Activated naive CD4-positive, alpha-beta T cell (primary cell): Measurements from ENCODE around the gene TP53I3.
"Not testable (repeated sequence)": the region's sequence is repeated elsewhere in the genome, so short reads cannot be mapped to it uniquely, and the experiment has no call there.

Source experiments
- DNase-seq, 4 experiments: peaks; one replicate each; lab custom pipeline; 2025; lab: John Stamatoyannopoulos, UW

Gene TP53I3

DNA sequence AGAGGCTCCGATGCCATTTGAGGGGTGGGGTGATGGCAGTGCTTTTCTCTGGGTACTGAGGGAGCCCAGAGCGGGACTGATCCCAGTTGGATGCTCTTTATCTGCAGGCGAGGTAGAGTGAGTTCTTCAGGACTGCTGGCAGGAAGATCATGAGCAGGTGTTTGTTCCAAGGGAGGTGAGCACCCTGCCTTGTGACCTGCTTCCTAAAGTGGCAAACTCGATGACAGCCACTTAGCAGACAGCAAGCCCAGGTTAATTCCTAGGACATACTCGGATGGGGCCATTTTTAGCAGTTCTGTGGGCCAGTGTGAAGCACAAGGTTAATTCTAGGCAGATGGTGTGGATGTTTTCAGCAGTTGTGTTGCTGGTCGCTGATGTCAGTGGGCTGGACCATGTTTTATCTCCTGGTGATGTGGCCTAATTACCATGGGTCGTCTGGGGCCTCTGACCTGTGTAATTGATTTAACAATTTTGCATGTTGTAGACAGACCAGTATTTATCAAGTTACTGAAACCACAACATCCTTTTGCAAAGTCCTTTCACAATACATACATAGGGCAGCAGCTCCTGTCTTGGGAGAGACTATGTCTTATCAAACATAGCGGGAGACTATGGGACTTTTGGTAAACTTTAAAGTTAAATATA lies 30.1 kb downstream of the TP53I3 start:
- no peak for DNase-seq

DNA sequence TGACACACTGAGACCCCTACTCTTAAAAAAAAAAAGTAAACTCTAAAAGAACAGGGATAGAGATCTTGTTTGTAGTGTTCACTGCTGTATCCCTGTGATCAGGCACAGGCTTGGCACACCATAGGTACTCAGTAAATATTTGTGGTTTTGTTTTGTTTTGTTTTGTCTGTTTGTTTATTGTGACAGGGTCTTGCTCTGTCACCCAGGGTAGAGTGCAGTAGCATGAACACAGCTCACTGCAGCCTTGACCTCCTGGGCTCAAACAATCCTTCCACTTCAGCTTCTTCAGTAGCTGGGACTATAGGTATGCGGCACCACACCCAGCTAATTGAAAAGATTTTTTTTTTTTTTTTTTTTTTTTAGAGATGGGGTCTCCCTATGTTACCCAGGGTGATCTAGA lies 31.7 kb downstream of the TP53I3 start:
- DNase-seq = no peak

DNA sequence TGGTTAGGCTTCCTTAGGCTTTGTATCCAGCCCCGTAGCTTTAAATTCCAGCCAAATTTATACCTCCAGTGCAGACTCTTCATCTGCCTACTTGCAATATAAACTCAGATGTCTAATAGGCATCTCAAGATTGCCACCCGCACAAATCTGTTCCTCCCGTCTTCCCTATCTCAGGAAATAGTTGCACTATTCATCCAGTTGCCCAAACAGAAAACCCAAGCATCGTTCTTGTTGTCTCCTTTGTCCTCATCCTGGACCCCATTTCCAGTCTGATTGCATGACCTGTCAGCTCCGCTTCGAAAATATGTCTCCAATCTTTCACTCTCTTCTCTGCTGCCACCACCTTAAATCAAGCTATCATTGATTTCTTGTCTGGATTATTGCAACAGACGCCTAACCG lies 32.8 kb downstream of the TP53I3 start:
- no peak for DNase-seq

DNA sequence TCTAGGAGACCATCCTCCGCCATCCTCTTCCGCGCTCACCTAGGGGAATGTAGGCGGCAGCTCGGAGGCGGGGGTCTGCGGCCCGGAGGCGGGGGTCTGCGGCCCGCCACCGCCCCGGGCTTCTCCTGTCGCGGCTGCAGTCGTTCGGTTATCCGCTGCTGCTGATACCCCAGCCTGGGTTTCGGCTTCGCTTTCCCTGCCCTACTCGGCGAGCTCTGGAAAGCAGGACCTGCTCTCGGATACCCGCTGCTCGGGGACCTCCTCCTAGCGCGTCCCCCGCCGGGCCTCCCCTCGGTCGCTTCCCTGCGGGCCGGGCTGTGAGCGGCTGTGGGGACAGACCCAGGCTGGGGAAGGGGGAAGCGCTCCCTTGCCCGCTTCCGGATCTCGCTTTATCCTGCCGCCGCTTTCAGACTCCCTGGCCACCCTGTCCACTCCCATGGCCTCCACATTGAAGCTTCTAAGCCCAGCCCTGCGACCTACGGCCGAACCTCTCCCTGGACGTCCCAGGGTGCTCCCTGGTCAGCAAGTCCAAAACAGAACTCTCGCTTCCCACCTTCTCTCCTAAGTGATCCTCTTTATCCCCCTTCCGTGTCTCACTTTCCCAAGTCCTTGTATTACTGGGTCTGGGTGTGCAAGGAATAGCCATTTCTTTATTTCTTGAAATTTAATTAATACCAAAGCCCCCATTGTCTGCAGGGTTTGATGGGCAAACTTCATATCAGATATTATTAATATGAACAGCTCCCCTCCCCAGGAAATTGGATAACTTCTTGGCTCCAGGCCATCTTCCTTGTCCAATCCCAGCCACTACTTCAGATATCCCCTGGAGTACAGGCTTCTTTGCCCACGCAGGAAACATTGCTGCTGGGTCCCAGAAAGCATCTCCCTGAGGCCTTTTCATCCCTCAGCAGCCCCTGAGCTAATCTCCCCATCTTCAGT lies 34.3 kb downstream of the TP53I3 start:
- peak in 1 of 4 experiments; percentile 10 for DNase-seq

DNA sequence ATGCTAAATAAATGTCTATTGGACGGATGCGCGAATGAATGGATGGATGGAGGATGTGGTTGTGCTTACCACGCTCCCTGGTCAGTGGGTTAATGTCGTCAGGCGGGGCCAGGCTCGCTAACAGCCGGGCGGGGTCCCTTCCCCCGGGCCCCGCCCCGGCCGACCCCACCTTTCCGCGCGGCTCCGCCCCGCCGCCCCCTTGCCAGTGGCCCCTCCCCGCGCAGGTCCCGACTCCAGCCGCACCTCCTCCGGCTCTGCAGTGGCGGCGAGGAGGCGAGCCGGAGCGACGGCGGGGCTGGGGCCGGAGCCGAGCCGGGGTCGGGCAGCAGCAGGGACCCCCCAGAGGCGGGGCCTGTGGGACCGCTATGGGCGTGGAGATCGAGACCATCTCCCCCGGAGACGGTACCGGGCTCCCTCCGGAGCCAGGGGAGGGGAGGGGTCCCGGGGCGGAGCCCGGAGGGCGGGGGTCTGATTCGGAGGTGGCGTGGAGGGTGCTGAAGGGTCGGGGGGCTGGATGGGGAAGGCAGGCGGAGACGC lies 35.1 kb downstream of the TP53I3 start, which contains the start of gene FKBP1B:
FKBP1B (plus strand) TSS at position 257 of the 537 bp plus-strand sequence; CDS start at position 366, 109 bp downstream.
- peak in 1 of 4 experiments; percentile 8 for DNase-seq

DNA sequence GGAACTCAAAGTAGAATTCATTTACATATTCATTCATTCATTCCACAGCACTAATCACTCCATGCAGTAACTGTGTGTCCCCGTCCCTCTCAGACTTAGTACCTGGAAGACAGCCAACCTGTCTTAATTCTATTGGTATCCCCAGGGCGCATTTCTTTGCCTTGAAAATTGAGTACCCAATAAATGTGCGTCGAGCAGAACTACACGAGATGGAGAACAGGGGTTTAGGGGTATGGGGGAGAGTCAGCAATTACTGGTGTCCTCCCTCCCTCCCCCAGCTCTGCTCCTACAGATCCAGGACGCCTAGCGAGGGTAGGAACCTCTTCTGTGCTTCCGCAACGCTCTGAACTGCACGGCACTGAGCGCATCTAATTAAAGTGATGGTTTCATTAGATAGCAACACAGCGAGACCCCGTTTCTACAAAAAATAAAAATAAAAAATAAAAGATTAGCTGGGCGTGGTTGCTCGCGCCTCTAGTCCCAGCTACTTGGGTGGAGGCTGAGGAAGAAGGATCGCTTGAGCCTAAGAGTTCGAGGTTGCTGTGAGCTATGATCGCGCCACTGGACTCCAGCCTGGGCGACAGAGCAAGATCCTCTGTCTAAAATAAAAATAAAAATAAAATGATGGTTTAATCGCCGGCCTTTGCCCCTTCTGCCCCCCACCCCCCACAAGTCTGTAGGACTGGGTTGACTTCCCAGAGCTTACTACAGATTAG lies 35.7 kb downstream of the TP53I3 start:
- no peak for DNase-seq

GRCh38 chr2:24047703-24048033 lies 37.0 kb downstream of the TP53I3 start:
- no peak for DNase-seq

DNA sequence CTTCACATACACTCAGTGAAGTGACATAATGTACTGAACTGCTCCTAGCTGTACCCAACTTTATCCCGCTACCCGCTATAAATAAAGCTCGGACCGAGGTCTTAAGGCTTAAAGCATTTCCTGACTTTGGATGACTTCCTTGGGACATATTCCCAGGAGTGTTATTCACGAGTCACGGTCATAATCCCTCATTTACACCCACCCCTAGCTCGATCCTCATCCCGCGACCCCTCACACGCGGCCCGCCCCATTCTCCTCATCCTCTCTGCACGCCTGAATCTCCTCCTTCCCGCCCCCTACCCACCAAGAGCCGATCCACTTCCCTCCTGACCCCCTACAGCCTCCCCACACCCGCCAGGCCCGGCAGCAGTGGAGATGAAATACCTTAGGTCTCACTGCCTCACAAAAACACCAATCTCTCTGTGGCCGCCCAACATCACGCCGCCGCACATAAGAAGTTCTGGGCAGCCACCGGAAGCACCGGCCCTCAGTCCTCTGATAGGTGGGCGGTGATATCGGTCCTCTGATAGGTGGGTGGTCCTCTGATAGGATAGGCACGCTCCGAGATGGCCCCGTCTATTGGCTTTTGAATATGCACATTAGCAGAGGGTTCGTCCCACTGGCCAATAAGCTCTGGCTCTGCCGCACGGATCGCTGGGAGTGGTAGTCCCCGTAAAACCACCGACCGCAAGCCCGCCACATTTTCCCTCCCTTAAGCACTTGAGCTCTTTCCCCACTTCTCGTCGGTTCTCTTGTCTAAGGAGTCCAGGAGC lies 37.5 kb downstream of the TP53I3 start, which contains the start of gene WDCP:
WDCP (minus strand) TSS at position 462 of the 773 bp plus-strand sequence. CDS start 7,897 bp downstream, outside the sequence.
- DNase-seq = peak; percentile 69 to 80 (median 75)

DNA sequence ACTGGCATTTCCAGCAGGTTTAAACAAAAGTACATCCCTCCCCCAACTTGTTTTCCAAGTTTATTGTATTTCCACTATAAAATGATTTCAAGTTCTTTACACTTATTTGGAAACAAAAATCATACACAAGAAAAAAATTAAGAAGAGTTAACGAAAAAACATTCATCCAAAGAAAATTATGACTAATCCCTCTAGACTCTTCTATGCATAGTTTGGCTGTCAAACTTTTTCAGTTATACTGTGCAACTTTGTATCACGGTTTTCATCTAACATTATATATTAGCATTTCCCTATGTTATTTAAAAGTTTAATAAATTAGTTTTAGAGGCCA lies 38.1 kb downstream of the TP53I3 start:
- no peak for DNase-seq

DNA sequence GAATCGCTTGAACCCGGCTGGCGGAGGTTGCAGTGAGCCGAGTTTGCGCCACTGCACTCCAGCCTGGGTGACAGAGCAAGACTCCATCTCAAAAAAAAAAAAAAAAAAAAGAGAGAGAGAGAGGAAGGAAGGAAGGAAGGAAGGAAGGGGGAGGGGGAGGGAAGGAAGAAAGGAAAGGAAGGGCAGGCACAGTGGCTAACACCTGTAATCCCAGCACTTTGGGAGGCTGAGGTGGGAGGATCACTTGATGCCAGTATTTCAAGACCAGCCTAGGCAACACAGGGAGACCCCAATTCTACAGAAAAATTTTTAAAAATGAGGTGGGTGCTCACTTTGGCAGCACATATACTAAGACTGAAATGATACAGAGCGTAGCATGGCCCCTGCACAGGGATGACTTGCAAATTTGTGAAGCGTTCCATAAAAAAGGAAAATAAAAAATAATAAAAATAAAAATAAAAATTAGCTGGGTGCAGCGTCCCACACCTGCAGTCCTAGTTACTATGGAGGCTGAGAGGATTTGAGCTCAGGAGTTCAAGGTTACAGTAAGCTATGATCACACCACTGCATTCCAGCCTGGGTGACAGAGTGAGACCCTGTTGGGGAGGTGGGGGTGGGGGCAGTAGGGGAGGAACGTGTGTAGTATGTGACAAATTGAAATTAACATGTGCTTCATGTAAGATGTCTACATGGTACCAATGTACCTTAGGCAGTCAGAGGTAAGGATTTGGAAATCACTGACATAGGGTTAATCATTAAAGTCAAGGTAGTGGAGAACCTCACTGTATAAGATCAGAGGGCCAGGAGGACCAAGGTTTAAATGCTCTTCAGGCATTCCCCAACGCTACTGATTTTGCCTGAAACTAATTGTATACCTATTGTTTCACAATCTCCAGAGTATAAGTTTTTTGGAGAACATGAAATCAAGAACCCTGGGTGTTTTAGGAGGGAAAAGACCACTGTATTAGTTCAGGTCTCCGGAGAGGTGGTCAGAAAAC lies 38.8 kb downstream of the TP53I3 start:
- no peak for DNase-seq

DNA sequence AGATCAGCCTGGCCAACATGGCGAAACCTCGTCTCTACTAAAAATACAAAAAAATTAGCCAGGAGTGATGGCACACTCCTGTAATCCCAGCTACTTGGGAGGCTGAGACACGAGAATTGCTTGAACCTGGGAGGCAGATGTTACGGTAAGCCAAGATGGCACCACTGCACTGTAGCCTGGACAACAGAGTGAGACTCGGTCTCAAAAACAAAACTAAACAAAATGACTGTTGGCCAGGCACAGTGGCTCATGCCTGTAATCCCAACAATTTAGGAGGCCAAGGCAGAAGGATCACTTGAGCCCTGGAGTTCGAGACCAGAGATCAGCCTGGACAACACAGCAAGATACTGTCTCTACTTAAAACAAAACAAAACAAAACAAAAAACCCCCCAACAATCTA lies 41.5 kb downstream of the TP53I3 start:
- DNase-seq = not testable (repeated sequence)

DNA sequence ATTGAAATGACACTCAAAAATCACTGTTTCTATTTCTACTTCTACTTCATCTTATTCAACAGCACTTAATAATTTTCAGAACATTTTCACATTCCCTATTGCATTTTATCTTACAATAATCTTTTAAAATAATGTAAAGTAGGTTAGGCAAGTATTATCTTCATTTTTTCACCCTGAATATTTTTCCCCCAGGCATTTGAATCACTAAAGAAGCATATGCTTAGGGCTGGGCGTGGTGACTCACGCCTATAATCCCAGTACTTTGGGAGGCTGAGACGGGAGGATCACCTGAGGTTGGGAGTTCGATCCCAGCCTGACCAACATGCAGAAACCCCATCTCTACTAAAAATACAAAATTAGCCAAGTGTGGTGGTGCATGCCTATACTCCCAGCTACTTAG lies 44.1 kb downstream of the TP53I3 start:
- no peak for DNase-seq

GRCh38 chr2:24038786-24039499 lies 45.7 kb downstream of the TP53I3 start:
- no peak for DNase-seq
